WTC11 (cell line): ENCODE data around the gene VPS18. TPM values are rescaled to one million over a fixed set of nuclear protein-coding genes. Genes with fewer than 3 reads are reported as not detected.

Experiments
- ATAC-seq: fragments of 200-7000 bp; cut with Tn5 transposase; 2 replicates; pipeline ENCODE4 v1.10.0; 2021; ENCODE audit warnings: mild to moderate bottlenecking, moderate library complexity
- CTCF ChIA-PET: fragments of 300-600 bp; sonication (Branson Sonifier 250); formaldehyde crosslinking; loops from one replicate; lab custom pipeline; 2021; ENCODE audit warnings: antibody characterized with exemption; lab: Charles Lee
- POLR2A ChIA-PET: fragments of 350-600 bp; sonication (Branson Sonifier 250); formaldehyde crosslinking; loops from one replicate; lab custom pipeline; 2021; ENCODE audit warnings: antibody characterized with exemption; lab: Charles Lee
- DNase-seq: peaks from one replicate; pipeline ENCODE4 v3.0.0; 2021; ENCODE audit warnings: low spot score
- H3K27ac Mint-ChIP-seq: 2 replicates; pipeline ENCODE4 v1.8.0; 2021; ENCODE audit warnings: mixed read lengths
- H3K27me3 Mint-ChIP-seq: 2 replicates; pipeline ENCODE4 v1.8.0; 2021; ENCODE audit warnings: low read depth, mild to moderate bottlenecking, moderate library complexity, mixed read lengths
- H3K36me3 Mint-ChIP-seq: 2 replicates; pipeline ENCODE4 v1.8.0; 2021; ENCODE audit warnings: mixed read lengths
- H3K4me1 Mint-ChIP-seq: 2 replicates; pipeline ENCODE4 v1.8.0; 2022; ENCODE audit warnings: mixed read lengths
- H3K4me3 Mint-ChIP-seq: 2 replicates; pipeline ENCODE4 v1.8.0; 2021; ENCODE audit warnings: mild to moderate bottlenecking, moderate library complexity, mixed read lengths
- H3K9me3 Mint-ChIP-seq: 2 replicates; pipeline ENCODE4 v1.8.0; 2021; ENCODE audit warnings: mixed read lengths
- AFF4 ChIP-seq: sonication (generic); formaldehyde crosslinking; IDR thresholded peaks from 2 replicates; pipeline ENCODE4 v1.8.1; 2023; ENCODE audit warnings: mild to moderate bottlenecking, missing genetic modification reagents, borderline replicate concordance
- AR ChIP-seq: fragments of 250-450 bp; sonication (Bioruptor Pico); IDR thresholded peaks from 2 replicates; pipeline ENCODE4 v1.9.0; 2021; ENCODE audit warnings: mild to moderate bottlenecking
- ARID4B ChIP-seq: sonication (generic); formaldehyde crosslinking; IDR thresholded peaks from 2 replicates; pipeline ENCODE4 v1.8.0; 2023; ENCODE audit warnings: missing genetic modification reagents, mild to moderate bottlenecking, borderline replicate concordance
- CREM ChIP-seq: sonication (generic); formaldehyde crosslinking; IDR thresholded peaks from 2 replicates; pipeline ENCODE4 v1.8.1; 2022; ENCODE audit warnings: mild to moderate bottlenecking, missing genetic modification reagents, moderate library complexity
- FOXJ3 ChIP-seq: sonication (generic); formaldehyde crosslinking; IDR thresholded peaks from 2 replicates; pipeline ENCODE4 v1.9.0; 2021; ENCODE audit warnings: missing genetic modification reagents, mild to moderate bottlenecking, borderline replicate concordance
- FOXK1 ChIP-seq: sonication (generic); formaldehyde crosslinking; IDR thresholded peaks from 2 replicates; pipeline ENCODE4 v1.8.0; 2022; ENCODE audit warnings: mild to moderate bottlenecking, moderate library complexity, missing genetic modification reagents
- GRHL2 ChIP-seq: fragments of 250-450 bp; sonication (Bioruptor Pico); IDR thresholded peaks from 2 replicates; pipeline ENCODE4 v1.8.0; 2022; ENCODE audit warnings: mild to moderate bottlenecking, moderate library complexity; ENCODE audit not compliant: insufficient replicate concordance, severe bottlenecking
- GTF2I ChIP-seq: fragments of 250-450 bp; sonication (Bioruptor Pico); conservative IDR thresholded peaks from 2 replicates; pipeline ENCODE4 v1.4.0; 2021; ENCODE audit warnings: mild to moderate bottlenecking
- HMGXB4 ChIP-seq: sonication (generic); formaldehyde crosslinking; IDR thresholded peaks from 2 replicates; pipeline ENCODE4 v1.8.1; 2023; ENCODE audit warnings: mild to moderate bottlenecking, moderate library complexity, missing genetic modification reagents
- KAT7 ChIP-seq: sonication (generic); formaldehyde crosslinking; IDR thresholded peaks from 2 replicates; pipeline ENCODE4 v1.8.1; 2023; ENCODE audit warnings: missing genetic modification reagents, mild to moderate bottlenecking, borderline replicate concordance
- RELA ChIP-seq: sonication (generic); formaldehyde crosslinking; IDR thresholded peaks from 2 replicates; pipeline ENCODE4 v1.8.1; 2022; ENCODE audit warnings: missing genetic modification reagents, mild to moderate bottlenecking, borderline replicate concordance
- RORB ChIP-seq: fragments of 250-450 bp; sonication (Bioruptor Pico); IDR thresholded peaks from 2 replicates; pipeline ENCODE4 v1.9.0; 2021; ENCODE audit warnings: mild to moderate bottlenecking
- SMAD3 ChIP-seq: sonication (generic); formaldehyde crosslinking; IDR thresholded peaks from 2 replicates; pipeline ENCODE4 v1.8.0; 2022; ENCODE audit warnings: missing genetic modification reagents, mild to moderate bottlenecking, borderline replicate concordance
- SMAD4 ChIP-seq: sonication (generic); formaldehyde crosslinking; IDR thresholded peaks from 2 replicates; pipeline ENCODE4 v1.8.0; 2022; ENCODE audit warnings: mild to moderate bottlenecking, missing genetic modification reagents
- TP53 ChIP-seq: sonication (generic); formaldehyde crosslinking; IDR thresholded peaks from 2 replicates; pipeline ENCODE4 v1.8.1; 2023; ENCODE audit warnings: mild to moderate bottlenecking, missing genetic modification reagents
- USF2 ChIP-seq: sonication (generic); formaldehyde crosslinking; IDR thresholded peaks from 2 replicates; pipeline ENCODE4 v1.8.1; 2023; ENCODE audit warnings: mild to moderate bottlenecking, missing genetic modification reagents, moderate library complexity
- ZNF317 ChIP-seq: sonication (generic); formaldehyde crosslinking; IDR thresholded peaks from 2 replicates; pipeline ENCODE4 v1.8.1; 2023; ENCODE audit warnings: low read depth, mild to moderate bottlenecking, moderate library complexity, missing genetic modification reagents, borderline replicate concordance
- ZSCAN18 ChIP-seq: fragments of 250-450 bp; sonication (Bioruptor Pico); IDR thresholded peaks from 2 replicates; pipeline ENCODE4 v2.1.2; 2022; ENCODE audit warnings: mild to moderate bottlenecking, moderate library complexity
- total RNA-seq: library from RNA; stranded (reverse); gene quantifications from 3 replicates; pipeline ENCODE4 v1.2.3, GENCODE V29; 2021

The VPS18 gene
- total RNA-seq, 1 experiment from 2014 or later, result 27.3 TPM

GRCh38 chr15:40943764-40944365 lies 49.6 kb downstream of the VPS18 start:
- Mint-ChIP-seq H3K27me3 (peaks cover 36% of the 10 kb centered on the region), H3K27ac (no peak overlapping the region), H3K4me3 (no peak overlapping the region), H3K9me3 (no peaks in the 10 kb centered on the region), H3K36me3 (no peaks in the 10 kb centered on the region), H3K4me1 (peaks cover 21% of the 10 kb centered on the region)
- POLR2A ChIA-PET, result interaction anchor here (5.0 kb wide), 1 partner anchor 9 kb away, joined by 80 read pairs; the partner anchor contains the start of gene CHAC1
- ATAC-seq, result no peak
- TF ChIP-seq CREM (CRISPR knock-in tag) (no peak), AFF4 (no peak), RELA (CRISPR knock-in tag) (no peak), ZSCAN18 (CRISPR knock-in tag) (no peak), USF2 (CRISPR knock-in tag) (no peak), GTF2I (CRISPR knock-in tag) (no peak), HMGXB4 (CRISPR knock-in tag) (no peak), KAT7 (CRISPR knock-in tag) (no peak), SMAD4 (no peak), GRHL2 (CRISPR knock-in tag) (no peak), RORB (no peak)
- CTCF ChIA-PET, result interaction anchor here (3.4 to 4.8 kb wide), 2 partner anchors 10 to 19 kb away, joined by 55 to 99 read pairs; partner anchors contain the start of gene CHAC1
- DNase-seq, result no peak

GRCh38 chr15:40944510-40945296 lies 50.5 kb downstream of the VPS18 start:
- CTCF ChIA-PET, result no interaction called here
- Mint-ChIP-seq H3K4me3 (no peak overlapping the region), H3K36me3 (no peaks in the 10 kb centered on the region), H3K27me3 (peaks cover 31% of the 10 kb centered on the region), H3K27ac (no peak overlapping the region), H3K9me3 (no peaks in the 10 kb centered on the region), H3K4me1 (peaks cover 26% of the 10 kb centered on the region)
- DNase-seq (no peak), ATAC-seq (no peak)
- POLR2A ChIA-PET, result interaction anchor here (5.0 kb wide), 1 partner anchor 9 kb away, joined by 80 read pairs; the partner anchor contains the start of gene CHAC1
- TF ChIP-seq AR (CRISPR knock-in tag) (no peak), FOXJ3 (no peak), ARID4B (CRISPR knock-in tag) (no peak), FOXK1 (CRISPR knock-in tag) (no peak), SMAD3 (CRISPR knock-in tag) (no peak), TP53 (no peak), ZNF317 (CRISPR knock-in tag) (no peak)
